ENCODE results near the gene GOLGA6C.
"Not testable (repeated sequence)": the region's sequence is repeated elsewhere in the genome, so short reads cannot be mapped to it uniquely, and the experiment has no call there.

Gene GOLGA6C

DNA sequence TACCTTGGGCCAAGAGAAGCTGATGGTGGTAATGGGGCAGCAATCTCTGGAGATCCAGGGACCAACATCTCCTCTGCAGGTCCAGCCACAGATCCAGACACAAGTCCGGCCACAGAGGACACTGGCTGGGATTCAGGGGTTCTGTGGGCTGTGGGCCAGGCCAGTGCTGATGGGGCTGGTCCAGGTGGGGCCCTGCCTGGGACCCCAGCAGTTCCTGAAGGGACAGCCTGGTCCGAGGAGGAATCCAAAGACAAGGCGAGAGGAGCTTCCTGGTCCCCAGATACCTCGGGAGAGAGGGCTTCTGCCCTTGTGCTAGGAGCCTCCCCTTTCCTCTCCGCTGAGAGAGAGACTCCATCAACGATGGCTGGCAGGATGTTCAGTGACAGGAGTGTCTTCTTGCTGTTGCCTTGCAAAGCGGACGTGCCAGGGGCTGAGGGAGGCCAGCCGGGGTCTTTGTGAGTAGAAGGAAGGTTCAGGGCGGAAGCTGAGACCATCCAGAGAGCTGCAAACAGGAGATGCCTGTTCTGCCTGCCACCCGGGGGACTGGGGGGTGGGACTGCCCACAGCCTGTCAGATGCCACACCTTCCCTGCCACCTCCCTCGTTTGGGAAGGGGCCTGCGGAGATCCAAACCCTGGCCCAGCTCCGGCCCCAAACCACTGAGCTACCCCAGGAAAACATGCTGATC, 24.5 kb upstream of the GOLGA6C start:
- TF ChIP-seq ZNF274 (IDR thresholded peaks at IDR 0.05; ENCODE audit: low read depth, low read length) = no peak

DNA sequence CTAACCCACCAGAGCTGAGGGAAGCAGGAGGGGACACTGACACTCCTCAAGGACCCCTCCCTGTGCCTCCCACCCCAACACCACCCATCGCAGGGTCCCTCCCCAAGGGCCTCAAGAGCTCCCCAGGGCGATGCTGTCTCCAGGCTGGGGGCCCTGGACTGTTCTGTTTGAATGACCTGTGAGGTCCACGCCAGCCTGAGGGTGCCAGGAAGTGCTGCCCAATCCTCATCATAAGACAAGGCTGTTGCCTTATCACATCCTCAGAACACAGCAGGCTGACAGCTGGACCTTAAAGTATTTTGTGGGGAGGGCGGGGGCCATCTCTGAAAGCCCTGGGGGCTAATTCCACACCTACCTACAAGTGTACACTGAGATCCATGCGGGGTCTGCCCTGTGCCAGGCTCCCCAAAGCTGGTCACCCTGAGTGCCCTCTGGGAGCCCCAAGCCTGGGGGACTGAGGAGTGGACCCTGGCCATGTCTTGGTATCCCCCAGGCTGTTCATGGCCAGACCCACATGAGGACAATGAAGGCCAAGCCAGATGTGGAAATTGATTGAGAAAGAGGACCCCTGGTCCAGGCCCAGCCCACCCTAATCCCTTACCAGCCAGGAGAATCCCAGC, 23.8 kb upstream of the GOLGA6C start:
- no peak overlapping the region for H3K4me3 ChIP-seq (ENCODE audit: low read length)
- no peak for TF ChIP-seq ZNF274 (IDR thresholded peaks at IDR 0.05; ENCODE audit: low read depth, low read length)

More for the DNA sequence above, 24.5 kb upstream of the GOLGA6C start:
- H3K4me3 ChIP-seq (ENCODE audit: low read length) = no peak overlapping the region

DNA sequence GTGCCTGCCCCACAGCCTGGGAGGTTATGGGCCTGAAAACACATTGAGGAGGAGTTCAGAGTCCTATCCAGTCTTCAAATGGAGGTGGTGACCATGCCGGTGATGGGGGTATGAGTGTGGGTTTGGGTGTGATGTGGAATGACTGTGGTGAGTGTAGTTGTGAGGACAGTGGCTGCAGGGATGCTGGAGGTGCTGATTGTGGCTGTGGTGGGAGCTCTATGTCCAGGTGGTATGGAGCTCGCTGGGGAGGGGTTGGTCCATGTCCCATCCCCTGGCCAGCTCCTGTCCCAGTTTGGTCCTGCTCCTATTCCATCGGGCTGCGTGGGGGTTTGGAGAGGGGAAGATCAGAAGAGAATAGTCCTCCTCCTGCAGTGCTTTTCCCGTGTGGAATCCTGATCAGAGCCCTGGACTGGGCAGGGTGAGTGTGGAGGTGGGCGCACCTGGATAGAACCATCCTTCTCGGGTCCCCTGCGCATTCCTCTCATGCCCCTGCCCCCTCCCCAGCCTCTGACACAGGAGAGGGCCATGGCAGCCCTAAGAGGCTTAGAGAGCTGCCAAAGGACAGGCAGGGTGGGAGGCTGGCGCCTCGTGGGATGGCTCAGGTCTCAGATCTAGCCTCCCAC, 23.0 kb upstream of the GOLGA6C start:
- no peak overlapping the region for H3K4me3 ChIP-seq (ENCODE audit: low read length)
- TF ChIP-seq ZNF274 (IDR thresholded peaks at IDR 0.05; ENCODE audit: low read depth, low read length) = no peak

DNA sequence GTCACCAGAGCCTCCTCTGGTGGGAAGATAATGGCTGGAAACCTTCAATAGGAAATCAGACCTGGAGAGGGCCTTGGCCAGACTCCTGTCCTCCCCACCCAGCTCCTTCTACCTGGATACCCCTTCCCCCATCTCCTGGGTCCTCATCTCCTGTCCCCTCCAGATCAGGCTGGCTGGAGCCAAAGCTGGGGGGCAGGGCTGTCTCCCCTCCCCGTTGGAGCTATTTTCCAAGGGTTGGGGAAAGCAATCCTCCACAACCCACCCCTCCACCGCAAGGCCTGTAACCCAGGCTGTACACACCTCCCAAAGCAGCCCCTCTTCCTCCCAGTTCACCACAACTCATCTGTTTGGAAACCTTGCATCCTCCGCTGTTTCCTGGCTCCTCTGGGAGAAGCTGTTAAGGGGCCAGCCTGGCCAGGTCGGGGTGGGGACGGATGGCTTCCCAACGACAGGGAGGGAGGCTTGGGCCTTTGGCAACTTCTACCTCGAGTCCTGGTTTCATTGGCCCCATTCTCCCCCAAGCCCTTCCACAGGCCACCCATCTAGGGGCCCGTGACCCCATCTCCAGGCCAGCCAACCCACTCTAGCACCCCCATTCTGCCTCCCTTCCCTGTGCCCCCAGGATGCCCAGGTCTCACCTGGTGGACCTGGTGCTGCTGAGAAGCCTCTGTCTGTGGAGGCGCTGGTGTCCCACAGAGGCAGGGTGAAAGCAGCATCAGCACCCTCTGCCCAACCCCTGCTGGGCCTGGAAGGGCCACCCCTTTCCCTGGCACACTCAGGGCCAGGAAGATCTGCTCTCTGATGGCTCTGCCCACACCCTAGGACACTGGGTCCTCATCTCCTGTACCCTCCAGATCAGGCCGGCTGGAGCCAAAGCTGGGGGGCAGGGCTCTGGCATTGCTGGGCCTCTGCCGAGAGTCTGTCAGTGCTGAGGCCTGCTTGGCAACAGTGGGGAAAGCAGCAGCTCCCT, 22.1 kb upstream of the GOLGA6C start:
- H3K4me3 ChIP-seq (ENCODE audit: low read length) = no peak overlapping the region
- no peak for TF ChIP-seq ZNF274 (IDR thresholded peaks at IDR 0.05; ENCODE audit: low read depth, low read length)

DNA sequence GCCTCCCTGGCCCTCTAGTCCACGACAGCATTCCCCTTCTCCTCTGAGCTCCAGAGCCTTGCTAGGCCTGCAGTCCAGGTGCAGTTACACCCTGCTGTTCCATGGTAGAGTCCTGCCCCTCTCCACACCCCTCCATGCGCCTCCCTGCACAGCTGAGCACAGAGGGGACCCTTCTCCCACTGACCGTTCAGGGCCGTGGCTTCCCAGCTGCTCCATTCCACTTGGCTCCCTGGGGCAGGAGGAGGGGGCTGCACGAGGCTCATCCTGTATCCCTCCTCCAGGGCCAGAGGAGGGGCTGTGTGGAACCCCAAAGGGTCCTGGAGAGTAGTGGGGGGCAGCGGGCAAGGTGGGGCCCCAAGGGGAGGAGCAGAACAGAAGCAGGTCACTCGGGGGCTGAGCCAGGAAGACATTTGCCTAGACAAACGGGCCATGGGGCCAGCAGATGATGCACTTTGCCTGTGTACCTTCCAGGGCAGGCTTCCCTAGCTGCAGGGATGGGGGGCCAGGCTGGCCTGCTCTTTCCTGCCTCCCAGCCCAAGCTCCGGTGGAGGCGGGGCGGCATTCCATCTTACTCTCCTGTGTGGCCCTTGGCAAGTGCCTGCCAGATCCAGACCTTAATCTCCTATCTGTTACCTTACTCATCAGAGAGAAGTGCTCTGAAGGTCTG, 20.7 kb upstream of the GOLGA6C start:
- H3K4me3 ChIP-seq (ENCODE audit: low read length) = no peak overlapping the region
- no peak for TF ChIP-seq ZNF274 (IDR thresholded peaks at IDR 0.05; ENCODE audit: low read depth, low read length)

DNA sequence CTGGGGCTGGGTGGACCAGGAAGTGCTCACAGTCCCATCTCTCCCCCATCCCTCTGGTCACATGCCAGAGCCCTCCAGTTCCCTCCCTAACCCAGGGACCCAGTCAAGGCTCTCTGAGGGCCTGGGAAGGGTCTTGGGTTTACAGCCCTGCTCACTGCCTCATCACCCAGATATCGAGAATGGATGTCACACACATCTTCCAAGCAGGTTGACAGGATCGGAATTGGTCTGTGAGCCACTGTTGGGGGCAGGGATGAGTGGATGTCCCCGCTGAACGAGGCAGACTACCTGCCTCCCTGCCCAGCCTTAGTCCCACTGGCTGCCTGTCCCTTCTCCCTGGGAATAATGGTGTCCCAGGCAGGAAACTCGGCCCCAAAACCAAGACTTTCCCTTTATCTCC, 20.0 kb upstream of the GOLGA6C start:
- H3K4me3 ChIP-seq (ENCODE audit: low read length) = no peak overlapping the region
- TF ChIP-seq ZNF274 (IDR thresholded peaks at IDR 0.05; ENCODE audit: low read depth, low read length) = no peak

DNA sequence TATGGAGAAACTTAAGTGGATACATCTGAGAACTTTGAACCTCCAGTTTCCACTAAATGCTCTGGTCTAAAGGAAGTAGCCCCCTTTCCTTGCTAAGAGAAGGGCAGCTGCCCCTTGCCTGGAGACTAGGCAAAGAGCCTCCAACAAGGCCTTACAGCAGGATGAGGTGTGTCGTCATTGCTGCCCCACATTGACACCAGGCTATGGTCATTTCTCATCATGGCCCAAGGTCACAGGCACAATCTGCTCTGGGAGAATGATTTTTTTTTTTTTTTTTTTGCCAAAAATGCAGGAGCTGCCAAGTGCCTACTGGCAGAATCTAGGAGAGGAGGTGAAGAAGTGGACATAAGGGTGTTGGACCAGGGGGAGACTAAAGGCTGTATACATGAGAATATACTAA, 12.4 kb upstream of the GOLGA6C start:
- not testable (repeated sequence) for H3K4me3 ChIP-seq (ENCODE audit: low read length)

DNA sequence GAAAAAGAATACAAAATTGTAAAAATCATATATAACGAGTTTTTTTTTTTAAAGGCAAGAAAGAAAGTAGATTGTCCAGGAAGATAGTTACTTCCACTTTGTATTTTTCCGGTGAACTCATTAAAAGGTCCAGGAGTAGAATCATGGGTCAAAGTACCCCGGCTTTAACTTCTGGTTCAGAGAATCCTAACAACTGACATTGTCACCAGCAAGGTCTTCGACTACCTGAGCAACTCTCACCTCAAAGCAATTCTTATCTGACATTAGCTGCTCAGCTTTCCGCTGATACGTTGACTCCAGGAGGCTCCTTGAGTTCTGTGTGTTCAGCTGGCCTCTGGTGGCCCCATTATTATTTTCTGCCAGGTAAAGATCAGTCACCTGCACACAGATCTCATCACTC, 9.1 kb upstream of the GOLGA6C start:
- not testable (repeated sequence) for H3K4me3 ChIP-seq (ENCODE audit: low read length)

DNA sequence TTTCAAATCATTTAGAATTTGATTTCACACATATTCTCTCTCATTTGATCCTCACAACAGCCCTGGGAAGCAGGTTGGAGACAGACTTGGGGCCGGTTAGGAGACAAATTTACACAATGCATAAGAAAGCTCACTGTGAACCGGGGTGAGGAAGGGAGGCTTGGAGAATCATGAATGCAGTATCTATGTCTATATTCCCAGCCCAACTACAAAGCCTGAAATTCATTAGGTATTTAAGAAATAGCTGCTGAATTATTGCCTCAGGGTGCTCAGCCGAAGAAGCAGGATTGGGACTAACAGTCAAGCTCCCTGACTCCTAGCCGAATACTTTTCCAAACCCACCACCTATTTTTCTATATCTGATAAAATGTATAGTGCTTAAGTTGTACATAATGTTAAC, 8.4 kb upstream of the GOLGA6C start:
- H3K4me3 ChIP-seq (ENCODE audit: low read length) = no peak overlapping the region
- TF ChIP-seq ZNF274 (IDR thresholded peaks at IDR 0.05; ENCODE audit: low read depth, low read length) = no peak

DNA sequence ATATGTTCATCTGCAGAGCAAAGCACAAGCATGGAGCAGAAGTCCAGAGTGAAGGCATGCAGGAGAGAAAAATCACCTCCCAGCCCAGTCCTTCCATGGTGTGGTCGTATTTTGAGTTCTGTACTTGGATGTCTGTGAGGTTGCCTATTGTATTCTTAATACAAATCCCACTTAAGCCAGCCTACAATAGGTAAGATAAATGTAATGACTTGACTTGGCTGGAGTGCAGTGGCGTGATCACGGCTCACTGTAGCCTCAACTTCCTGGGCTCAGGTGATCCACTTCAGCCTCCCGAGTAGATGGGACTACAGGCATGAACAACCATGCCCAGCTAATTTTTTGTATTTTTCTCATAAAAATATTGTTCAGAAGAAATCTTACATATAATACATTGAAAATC, 6.8 kb upstream of the GOLGA6C start:
- not testable (repeated sequence) for H3K4me3 ChIP-seq (ENCODE audit: low read length)

DNA sequence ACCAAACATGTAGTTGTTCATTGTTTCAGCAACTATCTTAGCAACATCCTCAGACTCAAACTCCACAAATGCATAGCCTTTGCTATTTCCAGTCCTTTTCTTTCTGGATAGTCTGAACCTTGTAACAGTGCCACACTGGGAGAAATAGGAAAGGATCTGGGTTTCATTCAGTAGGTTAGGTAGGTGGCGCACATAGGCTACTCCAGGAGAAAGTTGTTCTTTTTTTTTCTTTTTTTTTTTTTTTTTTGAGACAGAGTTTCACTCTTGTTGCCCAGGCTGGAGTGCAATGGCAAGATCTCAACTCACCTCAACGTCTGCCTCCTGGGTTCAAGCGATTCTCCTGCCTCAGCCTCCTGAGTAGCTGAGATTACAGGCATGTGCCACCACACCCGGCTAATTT, 5.8 kb upstream of the GOLGA6C start:
- not testable (repeated sequence) for H3K4me3 ChIP-seq (ENCODE audit: low read length)

DNA sequence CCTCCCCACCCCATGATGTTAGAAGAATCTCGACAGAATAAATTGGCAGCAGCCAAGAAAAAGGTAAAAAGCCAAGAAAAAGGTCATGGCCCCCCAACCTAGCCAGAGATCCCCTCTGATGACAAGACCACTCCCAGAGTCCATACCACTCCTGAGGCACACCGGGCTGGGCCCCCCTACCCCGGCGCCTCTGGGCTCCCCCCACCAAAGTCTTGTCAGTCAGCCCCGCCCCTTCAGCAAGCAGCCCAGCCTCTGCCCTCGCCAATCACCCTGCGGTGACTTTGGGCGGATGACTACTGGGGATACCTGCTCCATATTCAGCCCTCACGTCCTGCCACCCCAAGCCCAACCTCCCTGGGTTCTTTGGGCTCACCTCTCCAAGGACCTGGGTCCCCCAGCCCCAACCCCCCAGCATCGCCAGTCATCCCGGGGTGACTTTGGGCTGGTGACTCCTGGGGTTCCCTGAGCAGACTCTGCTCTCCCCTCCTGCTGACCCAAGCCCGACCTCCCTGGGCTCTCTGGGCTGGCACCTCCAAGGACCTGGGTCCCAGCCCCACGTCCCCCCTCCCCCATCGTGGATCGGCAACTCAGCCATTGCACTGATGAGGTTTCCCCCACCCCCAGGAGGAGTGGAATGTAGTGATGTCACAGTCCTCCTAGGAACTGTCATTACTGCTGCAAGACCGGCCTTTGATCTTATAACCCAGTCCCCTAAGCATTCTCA, 648 bp downstream of the GOLGA6C start:
- H3K4me3 ChIP-seq (ENCODE audit: low read length) = not testable (repeated sequence)

DNA sequence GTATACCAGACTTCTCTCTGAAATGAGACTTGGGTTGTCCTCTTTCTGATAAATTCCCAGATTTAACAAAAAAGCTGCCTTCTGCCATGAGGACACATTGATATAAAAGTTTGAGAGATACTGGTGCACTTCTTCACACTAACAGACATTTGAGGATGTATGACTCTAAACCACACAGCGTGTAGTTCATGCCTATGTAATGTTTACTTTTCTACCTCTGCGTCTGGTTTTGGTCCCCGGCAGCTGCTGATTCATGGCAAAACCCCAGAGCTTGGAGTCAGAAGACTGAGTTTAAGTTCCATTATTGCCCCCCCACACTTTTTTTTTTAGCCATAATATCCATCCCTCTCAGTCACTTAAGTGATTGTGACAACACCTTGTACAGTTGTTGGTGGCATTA, 1.7 kb downstream of the GOLGA6C start:
- not testable (repeated sequence) for H3K4me3 ChIP-seq (ENCODE audit: low read length)

DNA sequence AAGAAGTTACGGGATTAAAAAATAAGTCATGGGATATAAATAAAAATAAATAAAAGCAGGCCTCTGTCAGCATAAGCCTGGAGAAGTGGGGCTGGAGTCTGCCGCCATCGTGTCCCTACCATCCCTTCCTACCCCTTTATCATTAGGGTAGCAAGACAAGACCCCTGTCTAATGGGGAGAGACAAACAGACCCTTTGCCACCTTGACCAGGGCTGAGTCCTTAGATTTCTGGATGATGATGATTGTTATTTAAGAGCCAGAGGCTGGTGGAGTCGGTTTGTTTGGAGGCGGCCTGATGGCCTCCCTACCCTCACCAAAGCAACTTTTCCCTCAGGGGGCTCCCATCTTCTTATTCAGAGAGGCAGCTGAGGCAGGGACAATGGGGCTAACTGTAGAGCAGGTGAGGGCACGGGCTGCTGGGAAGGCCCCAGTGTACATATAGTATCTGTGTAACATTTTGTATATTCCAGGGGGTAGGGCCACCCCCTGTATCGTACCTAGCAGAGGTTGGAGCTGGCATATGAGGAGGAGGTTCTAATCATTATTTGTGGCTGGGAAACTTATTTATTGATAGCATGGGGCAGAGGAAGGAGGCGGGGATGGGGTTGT, 15.7 kb downstream of the GOLGA6C start:
- H3K4me3 ChIP-seq (ENCODE audit: low read length) = not testable (repeated sequence)

DNA sequence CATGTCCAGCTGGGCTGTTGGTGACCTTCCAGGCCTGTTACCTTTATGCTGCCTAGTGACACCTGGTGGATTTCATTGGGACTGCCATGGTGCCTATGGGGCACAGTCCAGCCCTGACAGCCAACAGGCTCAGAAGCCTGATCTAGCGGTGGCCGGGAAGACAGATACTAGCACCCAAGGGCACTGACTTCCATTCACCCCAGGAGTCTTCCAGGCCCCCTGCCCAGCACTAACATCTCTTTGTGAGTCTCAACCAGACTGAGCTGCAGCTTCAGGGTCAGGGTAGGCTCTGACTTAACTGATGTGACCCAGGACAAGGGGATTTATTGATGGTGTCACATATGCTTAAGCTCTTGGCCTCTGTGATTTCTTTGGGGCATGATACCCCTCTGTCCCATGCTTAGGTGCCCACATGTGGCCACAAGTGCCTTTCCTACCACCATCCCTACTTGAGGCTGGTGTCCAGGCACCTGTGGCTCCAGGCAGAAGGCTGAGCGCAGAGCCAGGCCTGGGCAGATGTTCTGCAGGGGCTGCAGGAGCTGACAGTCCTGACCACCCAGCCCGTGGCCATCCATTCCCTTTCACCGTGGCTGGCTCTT, 16.5 kb downstream of the GOLGA6C start:
- not testable (repeated sequence) for H3K4me3 ChIP-seq (ENCODE audit: low read length)

DNA sequence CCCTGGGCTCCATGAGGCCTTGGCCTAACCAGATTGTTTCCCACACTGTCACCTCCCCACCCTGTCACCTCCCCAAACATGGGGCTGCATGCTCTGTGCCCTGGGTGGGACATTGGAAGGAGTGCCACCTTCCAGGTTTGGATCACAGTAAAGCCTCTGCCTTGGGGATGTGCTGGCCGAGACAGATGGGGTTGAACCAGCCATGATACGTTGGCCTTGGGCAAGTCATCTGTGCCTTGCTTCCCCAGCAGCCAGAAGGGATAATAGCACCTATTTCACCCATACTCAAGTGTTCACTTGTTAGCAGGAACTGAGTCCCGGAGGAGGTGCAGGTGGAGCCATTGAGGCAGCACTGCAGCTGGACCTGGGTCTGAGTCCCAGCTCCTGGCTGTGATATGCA, 17.5 kb downstream of the GOLGA6C start:
- not testable (repeated sequence) for H3K4me3 ChIP-seq (ENCODE audit: low read length)

DNA sequence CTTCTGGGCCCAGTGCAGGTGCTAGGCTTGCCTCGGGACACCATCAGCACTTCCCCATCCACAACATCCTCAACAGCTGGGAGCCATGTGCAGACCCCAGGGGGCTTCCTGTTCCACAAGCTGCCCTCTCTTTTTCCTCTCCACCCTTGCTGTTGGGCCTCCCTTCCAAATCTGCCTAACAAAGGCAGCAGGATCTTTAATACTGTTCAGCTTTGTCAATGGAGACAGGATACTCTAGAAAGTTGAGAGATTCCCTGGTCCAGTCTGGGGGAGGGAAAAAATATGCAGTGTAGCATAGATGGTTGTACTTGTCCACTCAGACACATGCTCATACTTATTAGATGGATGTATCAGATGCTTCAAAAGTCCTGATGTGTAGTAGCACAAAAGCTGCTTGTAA, 20.4 kb downstream of the GOLGA6C start:
- not testable (repeated sequence) for H3K4me3 ChIP-seq (ENCODE audit: low read length)

DNA sequence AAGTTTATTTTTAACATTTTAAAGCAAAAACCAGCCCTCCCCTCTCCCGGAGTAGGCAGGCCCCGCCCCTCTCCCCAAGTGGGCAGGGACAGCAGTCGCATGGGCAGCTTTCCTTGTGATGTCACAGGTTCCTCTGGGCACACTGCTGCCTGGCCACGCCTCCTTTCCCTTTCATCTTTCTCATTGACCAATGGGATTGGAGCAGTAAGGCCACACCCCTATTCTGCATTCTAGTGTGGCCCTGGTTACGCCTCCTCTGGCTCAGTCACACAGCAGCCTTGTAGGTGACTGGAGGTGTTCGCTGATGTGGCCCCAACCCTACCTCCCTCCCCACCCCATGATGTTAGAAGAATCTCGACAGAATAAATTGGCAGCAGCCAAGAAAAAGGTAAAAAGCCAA, 24.4 kb downstream of the GOLGA6C start, which contains the start of gene GOLGA6D:
Gene GOLGA6D, plus strand, starts transcription at position 264 of the 400 bp plus-strand sequence. Its CDS starts 41 bp downstream, at position 305.
- H3K4me3 ChIP-seq (ENCODE audit: low read length) = not testable (repeated sequence)

All from GM08714 (cell line).